Brain pericyte (primary cell): ENCODE results near the gene GOPC.

Source experiments
- DNase-seq: peaks from one replicate; pipeline ENCODE4 v3.0.0-alpha.2; 2012; ENCODE audit warnings: low read depth, low spot score

Gene GOPC

GRCh38 chr6:117514655-117515054, 87.7 kb downstream of the GOPC start:
- DNase-seq: no peak

- no peak for DNase-seq
Observed at GRCh38 chr6:117513778-117514365, 88.4 kb downstream of the GOPC start.

- DNase-seq: no peak
Observed at GRCh38 chr6:117512987-117513573, 89.2 kb downstream of the GOPC start.

GRCh38 chr6:117512056-117512828, 90.1 kb downstream of the GOPC start:
- DNase-seq: no peak
